PC-9 (cell line): Measurements from ENCODE around the gene TNFSF11.

Experiments
- EZH2 ChIP-seq: fragments of 200-600 bp; sonication (generic); IDR thresholded peaks from 2 replicates; pipeline ENCODE4 v1.8.0; 2017; ENCODE audit warnings: antibody characterized with exemption, low read depth
- TF ChIP-seq, protein P1 (sequence below): fragments of 200-600 bp; sonication (generic); conservative IDR thresholded peaks from 2 replicates; pipeline ENCODE4 v1.6.1; 2017; ENCODE audit warnings: mixed run types, antibody characterized with exemption, mild to moderate bottlenecking, moderate library complexity

GRCh38 chr13:42654212-42654611 lies 80.3 kb downstream of the TNFSF11 start:
- TF ChIP-seq, protein P1, sequence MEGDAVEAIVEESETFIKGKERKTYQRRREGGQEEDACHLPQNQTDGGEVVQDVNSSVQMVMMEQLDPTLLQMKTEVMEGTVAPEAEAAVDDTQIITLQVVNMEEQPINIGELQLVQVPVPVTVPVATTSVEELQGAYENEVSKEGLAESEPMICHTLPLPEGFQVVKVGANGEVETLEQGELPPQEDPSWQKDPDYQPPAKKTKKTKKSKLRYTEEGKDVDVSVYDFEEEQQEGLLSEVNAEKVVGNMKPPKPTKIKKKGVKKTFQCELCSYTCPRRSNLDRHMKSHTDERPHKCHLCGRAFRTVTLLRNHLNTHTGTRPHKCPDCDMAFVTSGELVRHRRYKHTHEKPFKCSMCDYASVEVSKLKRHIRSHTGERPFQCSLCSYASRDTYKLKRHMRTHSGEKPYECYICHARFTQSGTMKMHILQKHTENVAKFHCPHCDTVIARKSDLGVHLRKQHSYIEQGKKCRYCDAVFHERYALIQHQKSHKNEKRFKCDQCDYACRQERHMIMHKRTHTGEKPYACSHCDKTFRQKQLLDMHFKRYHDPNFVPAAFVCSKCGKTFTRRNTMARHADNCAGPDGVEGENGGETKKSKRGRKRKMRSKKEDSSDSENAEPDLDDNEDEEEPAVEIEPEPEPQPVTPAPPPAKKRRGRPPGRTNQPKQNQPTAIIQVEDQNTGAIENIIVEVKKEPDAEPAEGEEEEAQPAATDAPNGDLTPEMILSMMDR = no peak
- no peak for TF ChIP-seq EZH2
